T-cell (primary cell): ENCODE data around the gene AADACL3. TPM values are rescaled to one million over a fixed set of nuclear protein-coding genes. Genes with fewer than 3 reads are reported as not detected.

Experiments used
- ATAC-seq, 4 experiments: fragments of 200-7000 bp in 3 of 4; fragments of 150-1000 bp in 1 of 4; cut with Tn5 transposase; replicated peaks in 1 of 4; 1 replicate in 3 of 4; 2 replicates in 1 of 4; pipeline ENCODE4 v1.10.0; 2021; ENCODE audit warnings: moderate library complexity in 3 of 4, mild to moderate bottlenecking in 2 of 4, moderate number of reproducible peaks in 1 of 4
- CTCF ChIA-PET, 2 donors: fragments of 300-600 bp; sonication (Branson Sonifier 250); formaldehyde crosslinking; loops; one replicate each; lab custom pipeline; 2022; ENCODE audit warnings: antibody characterized with exemption in 2 of 2; lab: Charles Lee
- POLR2A ChIA-PET, 2 donors: fragments of 300-600 bp; sonication (Branson Sonifier 250); formaldehyde crosslinking; loops; one replicate each; lab custom pipeline; 2022; ENCODE audit warnings: antibody characterized with exemption in 2 of 2; lab: Charles Lee
- DNase-seq, 35 experiments: peaks; one replicate each; pipeline versions ENCODE4 v3.0.0 to v3.0.0-alpha.2; 2013 to 2023
- H3K27ac ChIP-seq: one replicate; pipeline ENCODE4 v1.5.1; 2013; ENCODE audit warnings: low read length
- H3K27me3 ChIP-seq, 2 experiments: replicated peaks in 1 of 2; 1 replicate in 1 of 2; 2 replicates in 1 of 2; pipeline versions ENCODE4 v1.6.1 to v1.7.0; 2013; ENCODE audit warnings: low read length in 1 of 2, mixed read lengths in 1 of 2; ENCODE audit not compliant: control insufficient read depth in 2 of 2, insufficient read depth in 2 of 2; ENCODE audit errors: extremely low read depth in 1 of 2
- H3K36me3 ChIP-seq, 2 donors: 1 replicate in 1 of 2; 2 replicates in 1 of 2; pipeline versions ENCODE4 v1.6.1 to v1.7.0; 2013; ENCODE audit warnings: low read length in 1 of 2; ENCODE audit not compliant: control insufficient read depth in 2 of 2, insufficient read depth in 1 of 2; ENCODE audit errors: extremely low read depth in 1 of 2
- H3K4me1 ChIP-seq, 2 experiments: 1 replicate in 1 of 2; 2 replicates in 1 of 2; pipeline versions ENCODE4 v1.6.1 to v1.7.0; 2013; ENCODE audit warnings: low read length in 2 of 2, mixed read lengths in 1 of 2; ENCODE audit not compliant: insufficient read depth in 2 of 2, control insufficient read depth in 1 of 2; ENCODE audit errors: extremely low read depth in 1 of 2
- H3K4me3 ChIP-seq, 2 donors: 1 replicate in 1 of 2; 2 replicates in 1 of 2; pipeline versions ENCODE4 v1.5.1 to v1.7.0; 2013; ENCODE audit warnings: mild to moderate bottlenecking in 2 of 2, low read length in 1 of 2, moderate library complexity in 1 of 2; ENCODE audit not compliant: control insufficient read depth in 1 of 2; ENCODE audit errors: extremely low read depth in 1 of 2
- H3K9me3 ChIP-seq: 2 replicates; pipeline ENCODE4 v1.7.0; 2013
- H3K27ac Mint-ChIP-seq, 2 donors: one replicate each; pipeline ENCODE4 v1.8.0; 2020 to 2021; ENCODE audit warnings: mild to moderate bottlenecking in 2 of 2, mixed read lengths in 2 of 2
- H3K27me3 Mint-ChIP-seq, 2 donors: one replicate each; pipeline ENCODE4 v1.8.0; 2021 to 2022; ENCODE audit warnings: mixed read lengths in 2 of 2
- H3K36me3 Mint-ChIP-seq: one replicate; pipeline ENCODE4 v1.8.0; 2021; ENCODE audit warnings: mixed read lengths
- H3K4me1 Mint-ChIP-seq, 3 donors: one replicate each; pipeline ENCODE4 v1.8.0; 2020 to 2022; ENCODE audit warnings: mixed read lengths in 3 of 3, mild to moderate bottlenecking in 1 of 3
- H3K4me3 Mint-ChIP-seq, 3 donors: one replicate each; pipeline ENCODE4 v1.8.0; 2020 to 2022; ENCODE audit warnings: mild to moderate bottlenecking in 3 of 3, mixed read lengths in 3 of 3, moderate library complexity in 3 of 3
- H3K9me3 Mint-ChIP-seq, 3 donors: one replicate each; pipeline ENCODE4 v1.8.0; 2020 to 2022; ENCODE audit warnings: mixed read lengths in 3 of 3
- WGBS: methylation state at CpG from one replicate; pipeline ENCODE4 v1.1.5; 2013; ENCODE audit warnings: missing lambda C conversion rate; ENCODE audit not compliant: insufficient coverage; 5-methylcytosine and 5-hydroxymethylcytosine counted together
- total RNA-seq, 35 experiments: library from RNA in 6 of 35; stranded (reverse) in 6 of 35; fragments of 120-200 nt in 1 of 35; gene quantifications; one replicate each; pipeline versions ENCODE4 v1.2.1 to v1.2.4 and lab custom pipeline; 2013 to 2026

The AADACL3 gene
- total RNA-seq, 5 donors from 2014 or later (not counting 1 experiment from before 2014, with no cell fraction given) = not detected

DNA sequence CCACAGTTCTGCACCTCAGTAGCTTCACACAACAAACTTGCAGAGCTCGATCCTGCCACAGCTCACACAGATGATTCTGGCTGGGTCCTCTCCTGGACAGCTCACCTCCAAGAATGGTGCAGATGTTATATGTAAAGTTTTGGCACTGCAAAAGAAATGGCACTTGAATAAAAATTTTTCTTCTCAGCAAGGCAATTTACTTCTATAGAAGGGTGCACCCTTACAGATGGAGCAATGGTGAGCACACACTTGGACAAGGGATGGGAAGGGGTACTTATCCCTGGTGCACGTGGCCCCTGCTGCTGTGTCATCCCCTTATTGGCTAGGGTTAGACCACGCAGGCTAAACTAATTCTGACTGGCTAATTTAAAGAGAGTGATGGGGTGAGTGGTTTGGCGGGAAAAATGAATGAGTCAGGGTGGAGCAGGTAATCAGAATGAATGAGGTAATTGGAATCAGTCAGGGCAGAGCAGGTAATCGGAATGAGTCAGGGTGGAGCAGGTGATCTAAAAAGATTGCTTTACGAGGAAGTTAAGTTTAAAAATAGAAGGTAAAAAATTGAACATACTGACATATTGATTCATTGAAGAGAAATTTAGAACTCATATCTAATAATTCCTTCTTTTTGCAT lies 12.0 kb upstream of the AADACL3 start:
- 67% methylated on average over 3 of the region's 6 CpGs for WGBS
- Histone ChIP-seq H3K27ac (no peak overlapping the region), H3K4me3 (no peak overlapping the region), H3K4me1 (no peaks in the 10 kb centered on the region), H3K9me3 (no peaks in the 10 kb centered on the region), H3K36me3 (no peaks in the 10 kb centered on the region), H3K27me3 (peaks cover 0 to 16% of the 10 kb centered on the region in 2 experiments)
- DNase-seq = no peak
- Mint-ChIP-seq H3K36me3 (no peaks in the 10 kb centered on the region), H3K4me1 (no peaks in the 10 kb centered on the region), H3K27me3 (peaks cover 30 to 31% of the 10 kb centered on the region in 2 donors), H3K27ac (no peak overlapping the region), H3K9me3 (peaks cover 5 to 22% (median 22%) of the 10 kb centered on the region in 3 donors), H3K4me3 (no peak overlapping the region)
- no peak for ATAC-seq
- CTCF ChIA-PET = no interaction called here
- POLR2A ChIA-PET = no interaction called here

DNA sequence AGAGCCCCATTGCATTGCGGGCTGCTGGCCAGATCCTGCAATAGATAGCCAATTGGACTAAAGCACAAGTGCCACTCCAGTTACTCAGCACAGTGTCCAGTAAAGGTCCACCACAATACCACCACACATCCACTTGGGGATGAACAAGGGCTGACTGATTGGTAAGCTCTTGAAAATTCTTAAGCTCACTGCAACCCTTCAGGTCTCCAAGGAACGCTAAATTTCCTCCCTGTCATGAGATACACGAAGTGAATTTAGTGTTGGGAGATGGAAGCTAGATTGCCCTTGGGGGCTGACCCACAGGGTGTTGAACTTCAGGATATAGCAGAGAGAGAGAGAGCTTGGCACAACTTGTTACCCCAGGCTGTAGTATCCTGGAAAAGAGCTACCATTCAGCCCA lies 9.8 kb upstream of the AADACL3 start:
- H3K4me3 Mint-ChIP-seq = no peak overlapping the region
- POLR2A ChIA-PET = no interaction called here
- no peaks in the 10 kb centered on the region for H3K4me1 Mint-ChIP-seq
- peaks cover 18 to 23% of the 10 kb centered on the region in 2 donors for H3K27me3 Mint-ChIP-seq
- peaks cover 5 to 22% (median 19%) of the 10 kb centered on the region in 3 donors for H3K9me3 Mint-ChIP-seq
- H3K4me3 ChIP-seq = no peak overlapping the region
- DNase-seq (no peak), ATAC-seq (no peak)
- H3K27ac ChIP-seq = no peak overlapping the region
- H3K27ac Mint-ChIP-seq = no peak overlapping the region
- 69% methylated on average over 2 of the region's 3 CpGs for WGBS
- H3K9me3 ChIP-seq = no peaks in the 10 kb centered on the region
- H3K27me3 ChIP-seq = peaks cover 0 to 13% of the 10 kb centered on the region in 2 experiments
- CTCF ChIA-PET = no interaction called here
- H3K36me3 ChIP-seq = no peaks in the 10 kb centered on the region
- H3K36me3 Mint-ChIP-seq = no peaks in the 10 kb centered on the region
- H3K4me1 ChIP-seq = no peaks in the 10 kb centered on the region

DNA sequence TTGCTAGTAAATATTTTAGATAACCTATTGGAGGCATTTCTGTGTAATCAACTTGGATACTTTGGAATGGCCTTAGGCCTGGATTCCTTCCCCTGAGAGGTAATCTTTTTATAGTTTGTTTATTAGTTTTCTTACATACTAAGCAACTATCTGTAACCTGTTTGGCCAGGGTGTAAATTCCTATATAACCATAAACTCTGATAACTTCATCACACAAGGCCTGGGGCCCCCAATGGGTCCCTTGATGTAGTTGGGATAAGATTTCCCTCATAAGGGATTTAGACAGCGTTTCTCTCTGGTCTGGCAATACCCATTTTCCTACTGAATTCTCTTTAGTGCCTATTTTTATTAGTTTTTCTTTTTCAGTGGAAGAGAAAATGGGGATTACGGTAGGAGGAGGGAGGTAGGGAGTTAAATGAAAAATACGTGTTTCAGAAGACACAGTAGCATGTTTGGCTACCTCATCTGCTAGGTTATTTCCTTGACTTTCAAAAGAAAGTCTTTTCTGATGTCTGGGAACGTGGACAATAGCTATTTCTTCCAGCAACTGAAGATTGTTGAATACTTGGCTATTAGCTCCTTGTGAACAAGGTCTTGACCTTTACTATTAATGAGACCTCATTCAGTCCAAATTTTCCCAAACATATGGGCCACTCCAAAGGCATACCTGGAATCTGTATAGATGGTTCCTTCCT lies 7.4 kb upstream of the AADACL3 start:
- H3K36me3 Mint-ChIP-seq = no peaks in the 10 kb centered on the region
- no peak overlapping the region for H3K27ac ChIP-seq
- H3K9me3 Mint-ChIP-seq = peaks cover 5 to 15% (median 12%) of the 10 kb centered on the region in 3 donors
- peaks cover 21 to 37% of the 10 kb centered on the region in 2 donors for H3K27me3 Mint-ChIP-seq
- no peak overlapping the region for H3K4me3 Mint-ChIP-seq
- H3K4me1 ChIP-seq = no peaks in the 10 kb centered on the region
- H3K27me3 ChIP-seq = no peaks in the 10 kb centered on the region
- H3K9me3 ChIP-seq = no peaks in the 10 kb centered on the region
- no peaks in the 10 kb centered on the region for H3K36me3 ChIP-seq
- WGBS = 29% methylated on average over 1 of the region's 4 CpGs
- no peak overlapping the region for H3K27ac Mint-ChIP-seq
- no peak for ATAC-seq
- POLR2A ChIA-PET = no interaction called here
- no peaks in the 10 kb centered on the region for H3K4me1 Mint-ChIP-seq
- H3K4me3 ChIP-seq = no peak overlapping the region
- DNase-seq = no peak
- CTCF ChIA-PET = no interaction called here

DNA sequence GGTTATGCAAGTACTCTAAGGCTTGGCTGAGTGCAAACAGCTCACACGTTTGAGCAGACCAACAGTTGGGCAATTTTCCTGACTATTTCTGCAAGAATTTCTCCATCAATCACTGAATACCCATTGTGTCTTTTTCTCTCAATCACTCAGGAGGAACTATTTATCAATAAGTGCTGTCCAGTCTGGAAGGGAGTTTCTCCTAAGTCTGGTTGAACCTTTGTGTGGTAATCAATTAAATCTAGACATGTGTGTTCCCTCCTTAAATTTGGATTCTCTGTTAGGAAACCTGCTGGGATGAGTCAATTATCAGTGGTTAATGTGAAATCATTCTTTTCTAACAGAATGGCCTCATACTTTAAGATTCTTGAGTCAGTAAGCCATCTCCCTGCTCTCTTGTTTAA lies 6.8 kb upstream of the AADACL3 start:
- no peaks in the 10 kb centered on the region for H3K36me3 Mint-ChIP-seq
- no peaks in the 10 kb centered on the region for H3K4me1 Mint-ChIP-seq
- H3K4me1 ChIP-seq = no peaks in the 10 kb centered on the region
- H3K27ac ChIP-seq = no peak overlapping the region
- no peaks in the 10 kb centered on the region for H3K27me3 ChIP-seq
- H3K4me3 Mint-ChIP-seq = no peak overlapping the region
- no peak for ATAC-seq
- no peak overlapping the region for H3K27ac Mint-ChIP-seq
- ChIA-PET POLR2A (no interaction called here), CTCF (no interaction called here)
- no peaks in the 10 kb centered on the region for H3K9me3 ChIP-seq
- no peak for DNase-seq
- H3K9me3 Mint-ChIP-seq = peaks cover 2 to 9% (median 7%) of the 10 kb centered on the region in 3 donors
- H3K27me3 Mint-ChIP-seq = peaks cover 26 to 39% of the 10 kb centered on the region in 2 donors
- no peaks in the 10 kb centered on the region for H3K36me3 ChIP-seq
- H3K4me3 ChIP-seq = no peak overlapping the region
- 33% methylated on average over 1 of the region's 1 CpG for WGBS

DNA sequence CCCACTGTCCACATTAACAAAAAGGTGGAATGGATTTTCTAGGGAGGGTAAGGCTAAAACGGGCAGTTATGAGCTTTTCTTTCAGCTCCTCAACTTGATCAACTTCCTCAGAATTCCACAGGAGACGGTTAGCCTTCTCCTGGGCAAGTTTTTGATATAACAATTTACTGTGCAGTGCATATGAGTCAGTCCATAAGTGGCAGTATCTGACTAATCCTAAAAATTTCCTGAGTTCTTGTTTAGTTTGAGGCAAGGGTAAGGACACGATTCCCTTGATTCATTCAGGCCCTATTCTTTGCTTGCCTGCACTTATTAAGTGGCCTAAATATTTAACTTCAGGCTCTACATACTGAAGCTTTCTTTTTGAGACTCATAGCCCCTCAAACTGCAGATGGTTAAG lies 6.2 kb upstream of the AADACL3 start:
- Mint-ChIP-seq H3K27me3 (peaks cover 26 to 39% of the 10 kb centered on the region in 2 donors), H3K36me3 (no peaks in the 10 kb centered on the region), H3K4me1 (no peaks in the 10 kb centered on the region), H3K27ac (no peak overlapping the region), H3K9me3 (peaks cover 0 to 5% (median 4%) of the 10 kb centered on the region in 3 donors), H3K4me3 (no peak overlapping the region)
- ATAC-seq (no peak), DNase-seq (no peak)
- CTCF ChIA-PET = no interaction called here
- Histone ChIP-seq H3K4me3 (no peak overlapping the region), H3K27ac (no peak overlapping the region), H3K9me3 (no peaks in the 10 kb centered on the region), H3K36me3 (no peaks in the 10 kb centered on the region), H3K4me1 (no peaks in the 10 kb centered on the region), H3K27me3 (no peaks in the 10 kb centered on the region)
- no CpG with 5 or more reads among the region's 3 CpGs for WGBS
- POLR2A ChIA-PET = no interaction called here

DNA sequence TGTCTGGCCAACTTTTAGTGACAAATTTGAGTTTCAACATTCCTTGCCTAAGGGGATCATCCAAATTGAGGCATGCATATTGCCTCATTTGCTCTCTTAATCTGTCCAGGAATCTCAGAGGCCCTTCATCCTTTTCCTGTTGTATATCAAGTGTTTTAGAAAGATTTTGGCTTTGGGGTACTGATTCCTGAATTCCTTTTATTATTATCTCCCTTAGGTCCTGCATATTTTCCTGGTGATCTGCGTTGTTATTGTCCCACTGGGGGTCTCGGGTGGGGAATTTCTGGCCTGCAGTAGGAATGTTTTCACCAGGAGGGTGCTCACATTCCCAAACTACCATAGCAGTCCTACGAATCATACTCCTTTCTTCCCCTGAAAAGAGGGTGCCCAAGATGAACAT lies 4.4 kb upstream of the AADACL3 start:
- Mint-ChIP-seq H3K27me3 (peaks cover 28 to 47% of the 10 kb centered on the region in 2 donors), H3K4me3 (no peak overlapping the region), H3K27ac (no peak overlapping the region), H3K9me3 (no peaks in the 10 kb centered on the region), H3K36me3 (no peaks in the 10 kb centered on the region), H3K4me1 (no peaks in the 10 kb centered on the region)
- H3K36me3 ChIP-seq = no peaks in the 10 kb centered on the region
- ATAC-seq = no peak
- no peak overlapping the region for H3K27ac ChIP-seq
- H3K27me3 ChIP-seq = peaks cover 0 to 8% of the 10 kb centered on the region in 2 experiments
- no CpG with 5 or more reads among the region's 3 CpGs for WGBS
- H3K4me3 ChIP-seq = no peak overlapping the region
- ChIA-PET CTCF (no interaction called here), POLR2A (no interaction called here)
- H3K4me1 ChIP-seq = no peaks in the 10 kb centered on the region
- DNase-seq = no peak
- H3K9me3 ChIP-seq = no peaks in the 10 kb centered on the region
